Ramos (cell line): ENCODE measurements around the gene TMEM255B.
"Not testable (repeated sequence)": the region's sequence is repeated elsewhere in the genome, so short reads cannot be mapped to it uniquely, and the experiment has no call there.

Source experiments
- in situ Hi-C: fragments of 300-500 bp; cut with MboI; formaldehyde crosslinking; loops from one replicate; pipeline ENCODE4 v1.14.3; 2022; ENCODE audit warnings: low sequenced_read_pairs; ENCODE audit not compliant: unreplicated experiment

Gene TMEM255B

GRCh38 chr13:113734099-113734825, 24.8 kb upstream of the TMEM255B start:
- in situ Hi-C loops = no loop called here

- in situ Hi-C loops = no loop called here
Measured at GRCh38 chr13:113734826-113735125, 24.2 kb upstream of the TMEM255B start.

- in situ Hi-C loops = no loop called here
Measured at GRCh38 chr13:113735194-113735593, 23.8 kb upstream of the TMEM255B start.

GRCh38 chr13:113735750-113736149, 23.3 kb upstream of the TMEM255B start:
- in situ Hi-C loops = no loop called here

- in situ Hi-C loops = no loop called here
Measured at GRCh38 chr13:113736258-113736731, 22.7 kb upstream of the TMEM255B start.

- in situ Hi-C loops = no loop called here
Measured at GRCh38 chr13:113737803-113738202, 21.2 kb upstream of the TMEM255B start.

GRCh38 chr13:113739527-113740285, 19.3 kb upstream of the TMEM255B start:
- in situ Hi-C loops = no loop called here

- in situ Hi-C loops = no loop called here
Measured at GRCh38 chr13:113740286-113740556, 18.8 kb upstream of the TMEM255B start.

- in situ Hi-C loops = no loop called here
Measured at GRCh38 chr13:113740661-113741060, 18.4 kb upstream of the TMEM255B start.

GRCh38 chr13:113741191-113741668, 17.8 kb upstream of the TMEM255B start:
- in situ Hi-C loops = no loop called here

GRCh38 chr13:113742000-113742441, 17.0 kb upstream of the TMEM255B start:
- in situ Hi-C loops = no loop called here

- in situ Hi-C loops = no loop called here
Measured at GRCh38 chr13:113742445-113743120, 16.4 kb upstream of the TMEM255B start.

GRCh38 chr13:113743366-113744195, 15.4 kb upstream of the TMEM255B start:
- in situ Hi-C loops = no loop called here

GRCh38 chr13:113744197-113745000, 14.6 kb upstream of the TMEM255B start:
- in situ Hi-C loops = no loop called here

GRCh38 chr13:113745059-113745458, 14.0 kb upstream of the TMEM255B start:
- in situ Hi-C loops = no loop called here

- in situ Hi-C loops = not testable (repeated sequence)
Measured at GRCh38 chr13:113745500-113746142, 13.4 kb upstream of the TMEM255B start.

GRCh38 chr13:113746143-113746525, 12.9 kb upstream of the TMEM255B start:
- in situ Hi-C loops = no loop called here

- in situ Hi-C loops = no loop called here
Measured at GRCh38 chr13:113746671-113747070, 12.4 kb upstream of the TMEM255B start.

- in situ Hi-C loops = no loop called here
Measured at GRCh38 chr13:113747291-113747833, 11.7 kb upstream of the TMEM255B start.
